ENCODE data around the gene RTL9.
"Not testable (repeated sequence)": the region's sequence is repeated elsewhere in the genome, so short reads cannot be mapped to it uniquely, and the experiment has no call there.

The RTL9 gene

GRCh38 chrX:110322603-110323002 is 36.0 kb upstream of the RTL9 start:
- no peak overlapping the region for H3K27ac Mint-ChIP-seq

GRCh38 chrX:110326712-110327111 is 31.9 kb upstream of the RTL9 start:
- no peak overlapping the region for H3K27ac Mint-ChIP-seq
- ATAC-seq (replicated peaks), result no peak
- no peaks in the 10 kb centered on the region for H3K9me3 Mint-ChIP-seq
- H3K4me3 Mint-ChIP-seq, result no peak overlapping the region
- no peaks in the 10 kb centered on the region for H3K27me3 Mint-ChIP-seq
- peaks cover 2 to 4% of the 10 kb centered on the region in 2 donors for H3K4me1 Mint-ChIP-seq (ENCODE audit: low read depth in 2 of 2)
- H3K36me3 Mint-ChIP-seq (ENCODE audit: insufficient read depth), result no peaks in the 10 kb centered on the region
- DNase-seq, result no peak

More at GRCh38 chrX:110322603-110323002, 36.0 kb upstream of the RTL9 start:
- ATAC-seq (replicated peaks) (no peak), DNase-seq (no peak)
- Mint-ChIP-seq H3K4me1 (ENCODE audit: low read depth in 2 of 2) (peaks cover 4 to 6% of the 10 kb centered on the region in 2 donors), H3K9me3 (no peaks in the 10 kb centered on the region), H3K4me3 (no peak overlapping the region), H3K27me3 (no peaks in the 10 kb centered on the region), H3K36me3 (ENCODE audit: insufficient read depth) (peaks cover 6% of the 10 kb centered on the region)

GRCh38 chrX:110327336-110327735 is 31.3 kb upstream of the RTL9 start:
- no peak for ATAC-seq (replicated peaks)
- Mint-ChIP-seq H3K36me3 (ENCODE audit: insufficient read depth) (no peaks in the 10 kb centered on the region), H3K4me1 (ENCODE audit: low read depth in 2 of 2) (peaks cover 0 to 2% of the 10 kb centered on the region in 2 donors), H3K4me3 (no peak overlapping the region), H3K27me3 (no peaks in the 10 kb centered on the region), H3K9me3 (no peaks in the 10 kb centered on the region), H3K27ac (no peak overlapping the region)
- no peak for DNase-seq

GRCh38 chrX:110328613-110329012 is 30.0 kb upstream of the RTL9 start:
- H3K36me3 Mint-ChIP-seq (ENCODE audit: insufficient read depth); ATAC-seq (replicated peaks); H3K4me1 Mint-ChIP-seq (ENCODE audit: low read depth in 2 of 2); H3K4me3 Mint-ChIP-seq; H3K27me3 Mint-ChIP-seq; H3K27ac Mint-ChIP-seq; H3K9me3 Mint-ChIP-seq; DNase-seq: not testable (repeated sequence)

- Mint-ChIP-seq H3K36me3 (ENCODE audit: insufficient read depth) (no peaks in the 10 kb centered on the region), H3K4me1 (ENCODE audit: low read depth in 2 of 2) (no peaks in the 10 kb centered on the region), H3K27me3 (no peaks in the 10 kb centered on the region), H3K27ac (no peak overlapping the region), H3K4me3 (no peak overlapping the region), H3K9me3 (no peaks in the 10 kb centered on the region)
- DNase-seq (no peak), ATAC-seq (replicated peaks) (no peak)
Measured at GRCh38 chrX:110331444-110332030, 27.1 kb upstream of the RTL9 start.

GRCh38 chrX:110333458-110333857 is 25.2 kb upstream of the RTL9 start:
- H3K27me3 Mint-ChIP-seq; H3K36me3 Mint-ChIP-seq (ENCODE audit: insufficient read depth); H3K27ac Mint-ChIP-seq; H3K9me3 Mint-ChIP-seq; DNase-seq; H3K4me1 Mint-ChIP-seq (ENCODE audit: low read depth in 2 of 2); H3K4me3 Mint-ChIP-seq; ATAC-seq (replicated peaks): not testable (repeated sequence)

GRCh38 chrX:110338935-110339334 is 19.7 kb upstream of the RTL9 start:
- H3K4me3 Mint-ChIP-seq, result no peak overlapping the region
- DNase-seq, result no peak

GRCh38 chrX:110341189-110342035 is 17.2 kb upstream of the RTL9 start:
- H3K36me3 Mint-ChIP-seq (ENCODE audit: insufficient read depth), result no peaks in the 10 kb centered on the region
- H3K27me3 Mint-ChIP-seq, result no peaks in the 10 kb centered on the region
- ATAC-seq (replicated peaks) (no peak), DNase-seq (no peak)
- peak overlapping the region in 1 of 2 donors; percentile 44 for H3K4me3 Mint-ChIP-seq
- no peak overlapping the region for H3K27ac Mint-ChIP-seq
- no peaks in the 10 kb centered on the region for H3K4me1 Mint-ChIP-seq (ENCODE audit: low read depth in 2 of 2)
- no peaks in the 10 kb centered on the region for H3K9me3 Mint-ChIP-seq

More at GRCh38 chrX:110338935-110339334, 19.7 kb upstream of the RTL9 start:
- H3K4me1 Mint-ChIP-seq (ENCODE audit: low read depth in 2 of 2), result no peaks in the 10 kb centered on the region
- no peaks in the 10 kb centered on the region for H3K9me3 Mint-ChIP-seq
- no peaks in the 10 kb centered on the region for H3K27me3 Mint-ChIP-seq
- ATAC-seq (replicated peaks), result no peak
- H3K27ac Mint-ChIP-seq, result no peak overlapping the region
- no peaks in the 10 kb centered on the region for H3K36me3 Mint-ChIP-seq (ENCODE audit: insufficient read depth)

GRCh38 chrX:110346681-110347080 is 12.0 kb upstream of the RTL9 start:
- Mint-ChIP-seq H3K27ac (no peak overlapping the region), H3K4me3 (no peak overlapping the region), H3K4me1 (ENCODE audit: low read depth in 2 of 2) (no peaks in the 10 kb centered on the region), H3K27me3 (no peaks in the 10 kb centered on the region), H3K9me3 (no peaks in the 10 kb centered on the region), H3K36me3 (ENCODE audit: insufficient read depth) (peaks cover 3% of the 10 kb centered on the region)
- ATAC-seq (replicated peaks) (no peak), DNase-seq (no peak)

- Mint-ChIP-seq H3K4me1 (ENCODE audit: low read depth in 2 of 2) (no peaks in the 10 kb centered on the region), H3K9me3 (no peaks in the 10 kb centered on the region), H3K27ac (no peak overlapping the region), H3K36me3 (ENCODE audit: insufficient read depth) (no peaks in the 10 kb centered on the region), H3K4me3 (no peak overlapping the region), H3K27me3 (no peaks in the 10 kb centered on the region)
- ATAC-seq (replicated peaks) (no peak), DNase-seq (no peak)
Measured at GRCh38 chrX:110359273-110359672, 625 bp downstream of the RTL9 start.

- no peak overlapping the region for H3K4me3 Mint-ChIP-seq
- H3K27ac Mint-ChIP-seq, result no peak overlapping the region
- DNase-seq (no peak), ATAC-seq (replicated peaks) (no peak)
- H3K4me1 Mint-ChIP-seq (ENCODE audit: low read depth in 2 of 2), result no peaks in the 10 kb centered on the region
- H3K27me3 Mint-ChIP-seq, result no peaks in the 10 kb centered on the region
- no peaks in the 10 kb centered on the region for H3K9me3 Mint-ChIP-seq
- no peaks in the 10 kb centered on the region for H3K36me3 Mint-ChIP-seq (ENCODE audit: insufficient read depth)
Measured at GRCh38 chrX:110363244-110363643, 4.6 kb downstream of the RTL9 start.

GRCh38 chrX:110373310-110373709 is 14.7 kb downstream of the RTL9 start:
- H3K4me3 Mint-ChIP-seq, result no peak overlapping the region
- H3K4me1 Mint-ChIP-seq (ENCODE audit: low read depth in 2 of 2), result no peaks in the 10 kb centered on the region
- no peaks in the 10 kb centered on the region for H3K9me3 Mint-ChIP-seq
- peaks cover 0 to 3% of the 10 kb centered on the region in 2 donors for H3K27me3 Mint-ChIP-seq
- no peak for ATAC-seq (replicated peaks)
- no peaks in the 10 kb centered on the region for H3K36me3 Mint-ChIP-seq (ENCODE audit: insufficient read depth)
- DNase-seq, result no peak
- no peak overlapping the region for H3K27ac Mint-ChIP-seq

- Mint-ChIP-seq H3K27me3 (peaks cover 10% of the 10 kb centered on the region in 2 donors), H3K9me3 (no peaks in the 10 kb centered on the region), H3K27ac (no peak overlapping the region), H3K36me3 (ENCODE audit: insufficient read depth) (no peaks in the 10 kb centered on the region), H3K4me3 (no peak overlapping the region), H3K4me1 (ENCODE audit: low read depth in 2 of 2) (no peaks in the 10 kb centered on the region)
- ATAC-seq (replicated peaks) (no peak), DNase-seq (no peak)
Measured at GRCh38 chrX:110374559-110374958, 15.9 kb downstream of the RTL9 start.

GRCh38 chrX:110381216-110381615 is 22.6 kb downstream of the RTL9 start:
- Mint-ChIP-seq H3K27me3 (peaks cover 10% of the 10 kb centered on the region in 2 donors), H3K4me1 (ENCODE audit: low read depth in 2 of 2) (no peaks in the 10 kb centered on the region), H3K36me3 (ENCODE audit: insufficient read depth) (no peaks in the 10 kb centered on the region), H3K4me3 (no peak overlapping the region), H3K27ac (no peak overlapping the region), H3K9me3 (no peaks in the 10 kb centered on the region)
- ATAC-seq (replicated peaks) (no peak), DNase-seq (no peak)

All from effector memory CD8-positive, alpha-beta T cell (primary cell).